Ovary (tissue), 9 donors: ENCODE results near the gene SOD1. TPM values are rescaled to one million over a fixed set of nuclear protein-coding genes. Genes with fewer than 3 reads are reported as not detected.

ENCODE experiments used
- DNase-seq, 5 donors: peaks; one replicate each; pipeline ENCODE4 v3.0.0-alpha.2; 2019 to 2020
- H3K27ac ChIP-seq, 2 donors: fragments of 200-600 bp; one replicate each; pipeline versions ENCODE4 v1.5.1 to v1.8.0; 2019 to 2022
- H3K27me3 ChIP-seq: fragments of 200-600 bp; one replicate; pipeline ENCODE4 v1.8.0; 2022
- H3K36me3 ChIP-seq: fragments of 200-600 bp; sonication (generic); one replicate; pipeline ENCODE4 v1.5.1; 2019
- H3K4me1 ChIP-seq: one replicate; pipeline ENCODE4 v1.8.1; 2013; ENCODE audit warnings: mild to moderate bottlenecking, moderate library complexity; ENCODE audit not compliant: insufficient read depth
- H3K4me3 ChIP-seq: fragments of 200-600 bp; sonication (generic); one replicate; pipeline ENCODE4 v1.5.1; 2017
- H3K9me3 ChIP-seq, 2 donors: fragments of 200-600 bp in 1 of 2; sonication (generic) in 1 of 2; one replicate each; pipeline versions ENCODE4 v1.5.1 to v1.8.1; 2013 to 2019; ENCODE audit warnings: mild to moderate bottlenecking in 1 of 2, moderate library complexity in 1 of 2
- EP300 ChIP-seq: sonication (generic); formaldehyde crosslinking; IDR thresholded peaks from one replicate; pipeline ENCODE4 v1.6.1; 2017; ENCODE audit warnings: antibody characterized with exemption
- POLR2A ChIP-seq: fragments of 450-650 bp; IDR thresholded peaks from one replicate; pipeline ENCODE4 v1.6.1; 2017; ENCODE audit warnings: antibody characterized with exemption, mild to moderate bottlenecking, moderate library complexity
- WGBS, 3 donors: extraction: QIAGEN DNeasy Blood & Tissue Kit in 1 of 3; methylation state at CpG; one replicate each; pipeline versions ENCODE4 v1.1.5 to v1.1.7; 2013 to 2017; 5-methylcytosine and 5-hydroxymethylcytosine counted together
- intact Hi-C, 4 donors: fragments of 100-400 bp; cut with DNase I; formaldehyde crosslinking; loops; one replicate each; pipeline versions ENCODE4 v1.11.0 to v1.15.1; 2022 to 2023
- polyA plus RNA-seq, 2 donors: library from polyadenylated mRNA; stranded (reverse); fragments of 200-250 nt in 1 of 2; fragments of 350-450 nt in 1 of 2; fragmentation: Illumina TruSeq in 1 of 2; extraction: RNeasy Lipid Tissue Mini Kit (QIAGEN cat#74804) in 1 of 2; gene quantifications; one replicate each; pipeline ENCODE4 v1.2.3, GENCODE V29; 2013 to 2014
- total RNA-seq, 7 donors: library from RNA; depleted of rRNA in 2 of 7; stranded (reverse); fragments of >200 nt in 2 of 7; fragmentation: NEBNext Ultra II Directional in 3 of 7; extraction: Animal tissue kit (Norgen Biotek cat#: 25700) in 3 of 7; gene quantifications; one replicate each; pipeline versions ENCODE4 v1.1.0 to v1.2.4, GENCODE V29; 2016 to 2023
- TF ChIP-seq, protein P1 (sequence below), 3 donors: fragments of 450-650 bp in 2 of 3; fragments of 200-600 bp in 1 of 3; IDR thresholded peaks; one replicate each; pipeline versions ENCODE4 v1.5.1 to v1.8.0; 2016 to 2022; ENCODE audit warnings: antibody characterized with exemption in 3 of 3, mild to moderate bottlenecking in 1 of 3
- donor health status: DM: no; HTN: no; CAD: no; lungs with moderate emphysema.
- donor health status: DM: no; HTN: no; CAD: no.
- donor health status: Bipolar disorder and iron deficiency.
- donor health status: DM: yes; HTN: yes; CAD: no.
- donor health status: DM: no; HTN: no; CAD: no.
- donor health status: DM: yes; HTN: yes; CAD: no.

SOD1 gene
- total and polyA plus RNA-seq, 9 donors, result 175 to 451 (median 240) TPM

DNA sequence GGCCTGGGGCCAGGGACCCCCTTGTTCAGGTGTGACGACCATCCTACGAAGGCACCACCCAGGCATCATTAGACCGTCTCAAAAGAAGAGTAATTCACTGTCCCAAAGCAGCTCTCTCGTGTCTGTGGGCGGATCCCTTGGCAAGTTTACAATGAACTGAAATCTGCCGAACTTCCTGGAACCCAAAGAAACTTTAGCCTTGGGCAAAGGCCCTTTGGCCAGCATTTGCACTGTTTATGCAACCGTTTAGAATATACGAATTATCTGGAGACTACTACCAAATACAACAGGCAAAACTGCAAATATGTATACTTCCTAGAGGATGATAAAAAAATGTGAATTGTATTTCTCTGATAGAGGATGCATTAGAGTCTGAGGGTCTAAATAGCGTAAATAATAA lies 1.4 kb upstream of the SOD1 start:
- Histone ChIP-seq H3K27me3 (no peaks in the 10 kb centered on the region), H3K27ac (no peak overlapping the region), H3K4me3 (no peak overlapping the region), H3K9me3 (no peaks in the 10 kb centered on the region), H3K4me1 (peaks cover 11% of the 10 kb centered on the region), H3K36me3 (no peaks in the 10 kb centered on the region)
- intact Hi-C loops, result no loop called here
- TF ChIP-seq POLR2A, result no peak
- TF ChIP-seq, protein P1, sequence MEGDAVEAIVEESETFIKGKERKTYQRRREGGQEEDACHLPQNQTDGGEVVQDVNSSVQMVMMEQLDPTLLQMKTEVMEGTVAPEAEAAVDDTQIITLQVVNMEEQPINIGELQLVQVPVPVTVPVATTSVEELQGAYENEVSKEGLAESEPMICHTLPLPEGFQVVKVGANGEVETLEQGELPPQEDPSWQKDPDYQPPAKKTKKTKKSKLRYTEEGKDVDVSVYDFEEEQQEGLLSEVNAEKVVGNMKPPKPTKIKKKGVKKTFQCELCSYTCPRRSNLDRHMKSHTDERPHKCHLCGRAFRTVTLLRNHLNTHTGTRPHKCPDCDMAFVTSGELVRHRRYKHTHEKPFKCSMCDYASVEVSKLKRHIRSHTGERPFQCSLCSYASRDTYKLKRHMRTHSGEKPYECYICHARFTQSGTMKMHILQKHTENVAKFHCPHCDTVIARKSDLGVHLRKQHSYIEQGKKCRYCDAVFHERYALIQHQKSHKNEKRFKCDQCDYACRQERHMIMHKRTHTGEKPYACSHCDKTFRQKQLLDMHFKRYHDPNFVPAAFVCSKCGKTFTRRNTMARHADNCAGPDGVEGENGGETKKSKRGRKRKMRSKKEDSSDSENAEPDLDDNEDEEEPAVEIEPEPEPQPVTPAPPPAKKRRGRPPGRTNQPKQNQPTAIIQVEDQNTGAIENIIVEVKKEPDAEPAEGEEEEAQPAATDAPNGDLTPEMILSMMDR (IDR thresholded peaks at IDR 0.05), result no peak
- no peak for TF ChIP-seq EP300
- DNase-seq, result peak in 4 of 5 donors; percentile 19 to 58 (median 42)
- 58 to 70% (median 63%) methylated on average over 9 of the region's 9 CpGs for WGBS, 3 donors

DNA sequence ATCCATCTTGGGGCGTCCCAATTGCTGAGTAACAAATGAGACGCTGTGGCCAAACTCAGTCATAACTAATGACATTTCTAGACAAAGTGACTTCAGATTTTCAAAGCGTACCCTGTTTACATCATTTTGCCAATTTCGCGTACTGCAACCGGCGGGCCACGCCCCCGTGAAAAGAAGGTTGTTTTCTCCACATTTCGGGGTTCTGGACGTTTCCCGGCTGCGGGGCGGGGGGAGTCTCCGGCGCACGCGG lies 282 bp upstream of the SOD1 start:
- Histone ChIP-seq H3K27ac (peak overlapping the region in 1 of 2 donors; percentile 47), H3K4me1 (peaks cover 18% of the 10 kb centered on the region), H3K4me3 (peak overlapping the region; percentile 88), H3K27me3 (no peaks in the 10 kb centered on the region), H3K36me3 (no peaks in the 10 kb centered on the region), H3K9me3 (no peaks in the 10 kb centered on the region)
- intact Hi-C loops, result no loop called here
- 1% methylated on average over 18 of the region's 18 CpGs for WGBS, 3 donors
- no peak for DNase-seq
- TF ChIP-seq, protein P1 (IDR thresholded peaks at IDR 0.05), result no peak
- TF ChIP-seq EP300, result peak; percentile 76

- DNase-seq, result no peak
- intact Hi-C loops, result loop anchor here in 1 of 4 donors (10.0 kb wide), 1 partner anchor 75 kb away; the partner anchor contains the start of gene SCAF4
- WGBS, 3 donors, result 0 to 1% (median 0%) methylated on average over 10 to 12 of the region's 12 CpGs
Observed at GRCh38 chr21:31660259-31660565, 719 bp downstream of the SOD1 start.

DNA sequence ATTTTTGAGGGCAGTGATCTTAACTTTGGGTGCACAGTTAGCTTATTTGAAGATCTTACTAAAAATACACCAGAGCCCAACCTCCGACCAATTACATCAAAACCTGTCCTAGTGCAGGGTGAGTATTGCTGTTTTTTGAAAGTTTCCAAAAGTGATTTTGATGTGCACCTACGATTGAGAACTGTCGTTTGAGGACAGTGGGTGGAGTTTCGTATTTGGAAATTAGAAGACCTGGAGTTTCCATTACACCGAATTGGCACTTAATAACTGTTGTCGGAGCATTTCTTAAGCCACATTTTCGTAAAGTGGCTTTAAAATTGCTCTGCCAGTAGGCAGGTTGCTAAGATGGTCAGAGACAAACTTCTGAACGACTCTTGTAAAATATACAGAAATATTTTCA lies 1.1 kb downstream of the SOD1 start:
- H3K27ac ChIP-seq, result peak overlapping the region in 1 of 2 donors; percentile 74
- WGBS, 3 donors, result 7 to 10% (median 9%) methylated on average over 8 of the region's 8 CpGs
- H3K4me1 ChIP-seq, result peaks cover 21% of the 10 kb centered on the region
- no peaks in the 10 kb centered on the region for H3K9me3 ChIP-seq
- no peaks in the 10 kb centered on the region for H3K27me3 ChIP-seq
- TF ChIP-seq, protein P1 (IDR thresholded peaks at IDR 0.05), result no peak
- TF ChIP-seq EP300, result no peak
- TF ChIP-seq POLR2A, result no peak
- intact Hi-C loops, result loop anchor here in 1 of 4 donors (10.0 kb wide), 1 partner anchor 74 kb away; the partner anchor contains the start of gene SCAF4
- H3K36me3 ChIP-seq, result no peaks in the 10 kb centered on the region
- DNase-seq, result no peak
- H3K4me3 ChIP-seq, result peak overlapping the region; percentile 88

More at GRCh38 chr21:31660259-31660565, 719 bp downstream of the SOD1 start:
- TF ChIP-seq EP300 (no peak), POLR2A (no peak)
- TF ChIP-seq, protein P1 (IDR thresholded peaks at IDR 0.05), result no peak
- peak overlapping the region; percentile 88 for H3K4me3 ChIP-seq
- H3K36me3 ChIP-seq, result no peaks in the 10 kb centered on the region
- H3K27me3 ChIP-seq, result no peaks in the 10 kb centered on the region
- H3K9me3 ChIP-seq, result no peaks in the 10 kb centered on the region
- H3K4me1 ChIP-seq, result peaks cover 18% of the 10 kb centered on the region
- H3K27ac ChIP-seq, result peak overlapping the region; percentile 59 to 74
